ENCODE measurements around the gene AP2A2. TPM values are rescaled to one million over a fixed set of nuclear protein-coding genes. Genes with fewer than 3 reads are reported as not detected.

The AP2A2 gene
- polyA plus RNA-seq, 3 donors, result 5.7 to 61.0 (median 8.2) TPM

DNA sequence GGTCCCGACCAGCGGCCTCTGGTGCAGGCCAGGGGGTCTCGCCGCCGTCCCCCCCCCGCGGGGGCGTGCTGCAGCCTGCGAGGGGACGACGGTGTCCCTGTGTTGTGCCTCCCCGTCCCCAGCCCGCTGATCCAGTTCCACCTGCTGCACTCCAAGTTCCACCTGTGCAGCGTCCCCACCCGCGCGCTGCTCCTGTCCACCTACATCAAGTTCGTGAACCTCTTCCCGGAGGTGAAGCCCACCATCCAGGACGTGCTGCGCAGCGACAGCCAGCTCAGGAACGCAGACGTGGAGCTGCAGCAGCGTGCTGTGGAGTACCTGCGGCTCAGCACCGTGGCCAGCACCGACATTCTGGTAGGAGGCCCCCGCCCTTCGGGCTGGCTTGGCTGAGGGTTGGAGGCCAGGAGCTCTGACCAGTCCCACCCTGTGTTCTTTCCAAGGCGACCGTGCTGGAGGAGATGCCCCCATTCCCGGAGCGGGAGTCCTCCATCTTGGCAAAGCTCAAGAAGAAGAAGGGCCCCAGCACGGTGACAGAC lies 68.0 kb downstream of the AP2A2 start:
- H3K36me3 Mint-ChIP-seq, result peaks cover 59 to 91% of the 10 kb centered on the region in 2 donors
- 98% methylated on average over 34 of the region's 35 CpGs for WGBS (ENCODE audit: insufficient coverage)
- peaks cover 0 to 2% (median 0%) of the 10 kb centered on the region in 7 donors for H3K9me3 Mint-ChIP-seq
- no peak for DNase-seq
- H3K9me3 ChIP-seq (replicated peaks in 1 of 2; ENCODE audit: control insufficient read depth in 1 of 2, insufficient read depth in 1 of 2, low read length in 2 of 2), result peaks cover 0 to 4% of the 10 kb centered on the region in 2 donors
- no peaks in the 10 kb centered on the region for H3K79me2 ChIP-seq (ENCODE audit: insufficient read depth, low read length)
- no peak overlapping the region for H3K27ac ChIP-seq (ENCODE audit: low read depth in 1 of 2, low read length in 2 of 2)
- intact Hi-C loops (cut with micrococcal nuclease), result no loop called here
- H3K4me3 Mint-ChIP-seq, result no peak overlapping the region
- no peak overlapping the region for H3K4me2 ChIP-seq (replicated peaks; ENCODE audit: extremely low read depth, low read length, poor library complexity, severe bottlenecking)
- peaks cover 24% of the 10 kb centered on the region for H4K20me1 ChIP-seq (ENCODE audit: insufficient read depth, low read length)
- H3K4me1 Mint-ChIP-seq, result peaks cover 5% of the 10 kb centered on the region
- H3K36me3 ChIP-seq (replicated peaks in 1 of 2; ENCODE audit: control insufficient read depth in 1 of 2, insufficient read depth in 2 of 2, low read length in 2 of 2), result peaks cover 65 to 84% of the 10 kb centered on the region in 2 donors
- no peak overlapping the region for H3K27ac Mint-ChIP-seq
- H2AFZ ChIP-seq (ENCODE audit: insufficient read depth, low read depth, low read length, poor library complexity, severe bottlenecking), result no peak overlapping the region
- H3K9ac ChIP-seq (ENCODE audit: insufficient read depth, low read length, poor library complexity, severe bottlenecking), result no peak overlapping the region
- TF ChIP-seq, protein P1, sequence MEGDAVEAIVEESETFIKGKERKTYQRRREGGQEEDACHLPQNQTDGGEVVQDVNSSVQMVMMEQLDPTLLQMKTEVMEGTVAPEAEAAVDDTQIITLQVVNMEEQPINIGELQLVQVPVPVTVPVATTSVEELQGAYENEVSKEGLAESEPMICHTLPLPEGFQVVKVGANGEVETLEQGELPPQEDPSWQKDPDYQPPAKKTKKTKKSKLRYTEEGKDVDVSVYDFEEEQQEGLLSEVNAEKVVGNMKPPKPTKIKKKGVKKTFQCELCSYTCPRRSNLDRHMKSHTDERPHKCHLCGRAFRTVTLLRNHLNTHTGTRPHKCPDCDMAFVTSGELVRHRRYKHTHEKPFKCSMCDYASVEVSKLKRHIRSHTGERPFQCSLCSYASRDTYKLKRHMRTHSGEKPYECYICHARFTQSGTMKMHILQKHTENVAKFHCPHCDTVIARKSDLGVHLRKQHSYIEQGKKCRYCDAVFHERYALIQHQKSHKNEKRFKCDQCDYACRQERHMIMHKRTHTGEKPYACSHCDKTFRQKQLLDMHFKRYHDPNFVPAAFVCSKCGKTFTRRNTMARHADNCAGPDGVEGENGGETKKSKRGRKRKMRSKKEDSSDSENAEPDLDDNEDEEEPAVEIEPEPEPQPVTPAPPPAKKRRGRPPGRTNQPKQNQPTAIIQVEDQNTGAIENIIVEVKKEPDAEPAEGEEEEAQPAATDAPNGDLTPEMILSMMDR (IDR thresholded peaks at IDR 0.05), result no peak
- H3K4me1 ChIP-seq (ENCODE audit: control insufficient read depth in 1 of 2, insufficient read depth in 2 of 2, low read length in 2 of 2), result no peaks in the 10 kb centered on the region
- H3K27me3 ChIP-seq (ENCODE audit: control insufficient read depth in 2 of 2, insufficient read depth in 2 of 2, low read length in 2 of 2), result no peaks in the 10 kb centered on the region
- no peak overlapping the region for H3K4me3 ChIP-seq (replicated peaks in 1 of 3; ENCODE audit: low read depth in 2 of 3, low read length in 3 of 3)
- peaks cover 0 to 1% (median 0%) of the 10 kb centered on the region in 3 donors for H3K27me3 Mint-ChIP-seq (ENCODE audit: low read depth in 3 of 3)

- WGBS (ENCODE audit: insufficient coverage), result 94% methylated on average over 9 of the region's 16 CpGs
- peaks cover 0 to 1% (median 0%) of the 10 kb centered on the region in 3 donors for H3K27me3 Mint-ChIP-seq (ENCODE audit: low read depth in 3 of 3)
- H3K4me1 Mint-ChIP-seq, result peaks cover 5% of the 10 kb centered on the region
Measured at GRCh38 chr11:995044-995751, 69.5 kb downstream of the AP2A2 start.

More at GRCh38 chr11:995044-995751, 69.5 kb downstream of the AP2A2 start:
- Histone ChIP-seq H3K4me3 (replicated peaks in 1 of 3; ENCODE audit: low read depth in 2 of 3, low read length in 3 of 3) (no peak overlapping the region), H3K27ac (ENCODE audit: low read depth in 1 of 2, low read length in 2 of 2) (peak overlapping the region in 1 of 2 donors; percentile 9), H3K4me2 (replicated peaks; ENCODE audit: extremely low read depth, low read length, poor library complexity, severe bottlenecking) (no peak overlapping the region), H3K4me1 (ENCODE audit: control insufficient read depth in 1 of 2, insufficient read depth in 2 of 2, low read length in 2 of 2) (no peaks in the 10 kb centered on the region), H3K9me3 (replicated peaks in 1 of 2; ENCODE audit: control insufficient read depth in 1 of 2, insufficient read depth in 1 of 2, low read length in 2 of 2) (peaks cover 0 to 4% of the 10 kb centered on the region in 2 donors), H3K36me3 (replicated peaks in 1 of 2; ENCODE audit: control insufficient read depth in 1 of 2, insufficient read depth in 2 of 2, low read length in 2 of 2) (peaks cover 54 to 80% of the 10 kb centered on the region in 2 donors), H3K79me2 (ENCODE audit: insufficient read depth, low read length) (no peaks in the 10 kb centered on the region), H4K20me1 (ENCODE audit: insufficient read depth, low read length) (peaks cover 20% of the 10 kb centered on the region), H3K9ac (ENCODE audit: insufficient read depth, low read length, poor library complexity, severe bottlenecking) (no peak overlapping the region), H3K27me3 (ENCODE audit: control insufficient read depth in 2 of 2, insufficient read depth in 2 of 2, low read length in 2 of 2) (no peaks in the 10 kb centered on the region), H2AFZ (ENCODE audit: insufficient read depth, low read depth, low read length, poor library complexity, severe bottlenecking) (no peak overlapping the region)
- intact Hi-C loops (cut with micrococcal nuclease), result no loop called here
- Mint-ChIP-seq H3K27ac (peak overlapping the region in 4 of 7 donors; percentile 1 to 40 (median 20)), H3K4me3 (no peak overlapping the region), H3K9me3 (peaks cover 0 to 2% (median 0%) of the 10 kb centered on the region in 7 donors), H3K36me3 (peaks cover 49 to 88% of the 10 kb centered on the region in 2 donors)
- TF ChIP-seq, protein P1 (IDR thresholded peaks at IDR 0.05), result no peak
- DNase-seq, result no peak

All from CD14-positive monocyte (primary cell).